SK-N-SH (cell line): ENCODE results near the gene SULF2.
"Not testable (repeated sequence)": the region's sequence is repeated elsewhere in the genome, so short reads cannot be mapped to it uniquely, and the experiment has no call there.

Experiments
- FOSL2 ChIP-seq: IDR thresholded peaks from 2 replicates; pipeline ENCODE4 v1.4.0; 2012; ENCODE audit warnings: low read depth, mild to moderate bottlenecking, moderate library complexity, borderline replicate concordance
- FOXM1 ChIP-seq: IDR thresholded peaks from 2 replicates; pipeline ENCODE4 v1.4.0; 2012; ENCODE audit warnings: low read depth, mild to moderate bottlenecking
- SMC3 ChIP-seq: IDR thresholded peaks from 2 replicates; pipeline ENCODE4 v1.6.1; 2012; ENCODE audit warnings: low read depth, low read length, improper control_type of control experiment
- TF ChIP-seq, protein P1 (sequence below): fragments of 200-600 bp; sonication (generic); IDR thresholded peaks from 2 replicates; pipeline ENCODE4 v1.6.1; 2017; ENCODE audit warnings: antibody characterized with exemption, mild to moderate bottlenecking, moderate library complexity

DNA sequence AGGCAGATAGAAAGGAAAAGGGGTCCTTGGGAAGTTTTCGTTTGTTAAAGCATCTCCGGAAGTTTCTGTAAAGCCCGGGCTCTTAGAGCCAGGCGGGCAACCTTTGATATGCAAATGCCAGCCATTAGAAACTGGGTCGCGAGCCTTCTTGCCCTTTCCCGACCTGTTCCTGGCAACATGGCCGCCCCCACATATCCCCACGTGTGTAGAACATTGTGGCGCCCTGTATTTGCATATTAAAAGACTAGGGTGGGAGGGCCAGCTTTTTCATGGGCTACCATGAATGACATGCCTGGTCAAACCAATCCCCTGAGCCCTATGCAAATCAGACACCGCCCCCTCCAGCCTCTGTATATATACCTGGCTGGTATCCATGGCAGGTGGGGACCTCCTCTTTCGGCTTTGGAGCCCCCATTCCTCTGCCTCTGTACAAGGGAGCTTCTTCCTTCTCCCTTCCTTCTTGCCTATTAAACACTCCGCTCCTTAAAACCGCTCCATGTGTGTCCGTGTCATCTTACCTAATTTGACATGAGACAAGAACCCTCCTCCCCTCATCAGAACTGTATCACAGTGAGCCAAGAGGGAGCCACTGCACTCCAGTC is 19.0 kb upstream of the SULF2 start:
- TF ChIP-seq, protein P1, sequence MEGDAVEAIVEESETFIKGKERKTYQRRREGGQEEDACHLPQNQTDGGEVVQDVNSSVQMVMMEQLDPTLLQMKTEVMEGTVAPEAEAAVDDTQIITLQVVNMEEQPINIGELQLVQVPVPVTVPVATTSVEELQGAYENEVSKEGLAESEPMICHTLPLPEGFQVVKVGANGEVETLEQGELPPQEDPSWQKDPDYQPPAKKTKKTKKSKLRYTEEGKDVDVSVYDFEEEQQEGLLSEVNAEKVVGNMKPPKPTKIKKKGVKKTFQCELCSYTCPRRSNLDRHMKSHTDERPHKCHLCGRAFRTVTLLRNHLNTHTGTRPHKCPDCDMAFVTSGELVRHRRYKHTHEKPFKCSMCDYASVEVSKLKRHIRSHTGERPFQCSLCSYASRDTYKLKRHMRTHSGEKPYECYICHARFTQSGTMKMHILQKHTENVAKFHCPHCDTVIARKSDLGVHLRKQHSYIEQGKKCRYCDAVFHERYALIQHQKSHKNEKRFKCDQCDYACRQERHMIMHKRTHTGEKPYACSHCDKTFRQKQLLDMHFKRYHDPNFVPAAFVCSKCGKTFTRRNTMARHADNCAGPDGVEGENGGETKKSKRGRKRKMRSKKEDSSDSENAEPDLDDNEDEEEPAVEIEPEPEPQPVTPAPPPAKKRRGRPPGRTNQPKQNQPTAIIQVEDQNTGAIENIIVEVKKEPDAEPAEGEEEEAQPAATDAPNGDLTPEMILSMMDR = not testable (repeated sequence)
- not testable (repeated sequence) for TF ChIP-seq FOSL2, SMC3, FOXM1
